SK-N-SH treated with all-trans-retinoic acid at 6 μM for 48 hours (cell line): ENCODE results near the gene CRTC3.

ENCODE experiments used
- ATAC-seq: fragments of 200-7000 bp; cut with Tn5 transposase; 3 replicates; pipeline ENCODE4 v1.9.1; 2020; ENCODE audit warnings: mild to moderate bottlenecking, moderate library complexity
- ARNTL ChIP-seq: fragments of 450-650 bp; formaldehyde crosslinking; IDR thresholded peaks from 2 replicates; pipeline ENCODE4 v1.5.0; 2020; ENCODE audit warnings: low read depth, mild to moderate bottlenecking, moderate library complexity, borderline replicate concordance
- BACH2 ChIP-seq: fragments of 250-450 bp; sonication (Bioruptor Pico); IDR thresholded peaks from 2 replicates; pipeline ENCODE4 v1.9.0; 2021; ENCODE audit warnings: mild to moderate bottlenecking, borderline replicate concordance
- CREB5 ChIP-seq: fragments of 250-450 bp; sonication (Bioruptor Pico); IDR thresholded peaks from 2 replicates; pipeline ENCODE4 v1.5.1; 2020; ENCODE audit warnings: low read depth, mild to moderate bottlenecking, moderate library complexity
- CSDC2 ChIP-seq: fragments of 250-450 bp; sonication (Bioruptor Pico); IDR thresholded peaks from 2 replicates; pipeline ENCODE4 v1.5.0; 2020; ENCODE audit warnings: mild to moderate bottlenecking, moderate library complexity
- CSRNP3 ChIP-seq: fragments of 250-450 bp; sonication (Bioruptor Pico); IDR thresholded peaks from 2 replicates; pipeline ENCODE4 v1.5.1; 2021; ENCODE audit warnings: mild to moderate bottlenecking, moderate library complexity
- ESRRG ChIP-seq: fragments of 250-450 bp; sonication (Bioruptor Pico); IDR thresholded peaks from 2 replicates; pipeline ENCODE4 v1.6.1; 2021; ENCODE audit warnings: mild to moderate bottlenecking
- ISL1 ChIP-seq: fragments of 250-450 bp; sonication (Bioruptor Pico); IDR thresholded peaks from 2 replicates; pipeline ENCODE4 v2.1.2; 2022; ENCODE audit warnings: mild to moderate bottlenecking, moderate library complexity
- OSR1 ChIP-seq: fragments of 250-450 bp; sonication (Bioruptor Pico); IDR thresholded peaks from 2 replicates; pipeline ENCODE4 v1.8.0; 2022; ENCODE audit warnings: moderate library complexity, mild to moderate bottlenecking, inconsistent platforms
- PATZ1 ChIP-seq: fragments of 250-450 bp; sonication (Bioruptor Pico); IDR thresholded peaks from 2 replicates; pipeline ENCODE4 v1.8.0; 2020; ENCODE audit warnings: mild to moderate bottlenecking, moderate library complexity, borderline replicate concordance
- POU6F1 ChIP-seq: fragments of 250-450 bp; sonication (Bioruptor Pico); IDR thresholded peaks from 2 replicates; pipeline ENCODE4 v1.8.0; 2021; ENCODE audit warnings: low read depth, mild to moderate bottlenecking, moderate library complexity, borderline replicate concordance
- PPARA ChIP-seq: fragments of 250-450 bp; sonication (Bioruptor Pico); IDR thresholded peaks from 2 replicates; pipeline ENCODE4 v1.5.0; 2020; ENCODE audit warnings: mild to moderate bottlenecking, borderline replicate concordance
- RARB ChIP-seq: fragments of 250-450 bp; sonication (Bioruptor Pico); IDR thresholded peaks from 2 replicates; pipeline ENCODE4 v1.8.0; 2021; ENCODE audit warnings: mild to moderate bottlenecking, moderate library complexity
- SNAI2 ChIP-seq: fragments of 250-450 bp; sonication (Bioruptor Pico); IDR thresholded peaks from 2 replicates; pipeline ENCODE4 v1.5.0; 2020; ENCODE audit warnings: mild to moderate bottlenecking, moderate library complexity
- TOX ChIP-seq: fragments of 250-450 bp; sonication (Bioruptor Pico); IDR thresholded peaks from 2 replicates; pipeline ENCODE4 v1.8.0; 2021; ENCODE audit warnings: mild to moderate bottlenecking, moderate library complexity, borderline replicate concordance
- TSHZ2 ChIP-seq: fragments of 250-450 bp; sonication (Bioruptor Pico); IDR thresholded peaks from 2 replicates; pipeline ENCODE4 v1.5.0; 2020; ENCODE audit warnings: mild to moderate bottlenecking, moderate library complexity
- ZFP3 ChIP-seq: fragments of 250-450 bp; sonication (Bioruptor Pico); IDR thresholded peaks from 2 replicates; pipeline ENCODE4 v1.5.0; 2020; ENCODE audit warnings: mild to moderate bottlenecking, moderate library complexity
- ZFP30 ChIP-seq: fragments of 450-650 bp; formaldehyde crosslinking; IDR thresholded peaks from 2 replicates; pipeline ENCODE4 v1.5.0; 2022; ENCODE audit warnings: mild to moderate bottlenecking, moderate library complexity
- ZNF565 ChIP-seq: fragments of 450-650 bp; formaldehyde crosslinking; conservative IDR thresholded peaks from 2 replicates; pipeline ENCODE4 v1.5.0; 2020; ENCODE audit warnings: low read depth, mild to moderate bottlenecking, moderate library complexity
- ZNF70 ChIP-seq: fragments of 450-650 bp; formaldehyde crosslinking; IDR thresholded peaks from 2 replicates; pipeline ENCODE4 v1.5.0; 2020; ENCODE audit warnings: mild to moderate bottlenecking, moderate library complexity
- ZNF8 ChIP-seq: fragments of 450-650 bp; formaldehyde crosslinking; IDR thresholded peaks from 2 replicates; pipeline ENCODE4 v1.5.0; 2020; ENCODE audit warnings: mild to moderate bottlenecking, moderate library complexity

The CRTC3 gene

GRCh38 chr15:90684281-90684680 is 154.6 kb downstream of the CRTC3 start:
- TF ChIP-seq CSRNP3 (CRISPR knock-in tag) (no peak), PATZ1 (CRISPR knock-in tag) (no peak), CSDC2 (CRISPR knock-in tag) (no peak), PPARA (CRISPR knock-in tag) (no peak), ISL1 (CRISPR knock-in tag) (no peak), ZNF70 (CRISPR knock-in tag) (no peak), POU6F1 (CRISPR knock-in tag) (no peak), BACH2 (CRISPR knock-in tag) (no peak), ZNF8 (CRISPR knock-in tag) (no peak), ZFP30 (CRISPR knock-in tag) (no peak), RARB (CRISPR knock-in tag) (no peak), SNAI2 (CRISPR knock-in tag) (no peak), TSHZ2 (CRISPR knock-in tag) (no peak), ARNTL (no peak), TOX (no peak)
- TF ChIP-seq, all 23 proteins: peak for 0
- no peak for ATAC-seq

GRCh38 chr15:90685591-90686434 is 156.1 kb downstream of the CRTC3 start:
- TF ChIP-seq RARB (CRISPR knock-in tag) (no peak), TOX (no peak), PATZ1 (CRISPR knock-in tag) (no peak), OSR1 (CRISPR knock-in tag) (no peak), ZNF565 (CRISPR knock-in tag) (no peak), ZNF70 (CRISPR knock-in tag) (no peak), CSDC2 (CRISPR knock-in tag) (no peak), ZFP3 (no peak), ZNF8 (CRISPR knock-in tag) (no peak), SNAI2 (CRISPR knock-in tag) (no peak), CREB5 (CRISPR knock-in tag) (no peak), ESRRG (CRISPR knock-in tag) (no peak), PPARA (CRISPR knock-in tag) (no peak), TSHZ2 (CRISPR knock-in tag) (no peak), ZFP30 (CRISPR knock-in tag) (no peak), BACH2 (CRISPR knock-in tag) (no peak)
- no peak for ATAC-seq
